Progenitor cell of endocrine pancreas (in vitro differentiated cells): Measurements from ENCODE around the gene ENO2. TPM values are rescaled to one million over a fixed set of nuclear protein-coding genes. Genes with fewer than 3 reads are reported as not detected.

ENCODE experiments used
- DNase-seq: peaks from one replicate; pipeline ENCODE4 v3.0.0; 2021; ENCODE audit warnings: low spot score; ENCODE audit not compliant: unreplicated experiment
- H3K27ac Mint-ChIP-seq: 2 replicates; pipeline ENCODE4 v1.8.0; 2021; ENCODE audit warnings: mild to moderate bottlenecking, moderate library complexity, mixed read lengths
- H3K27me3 Mint-ChIP-seq: 2 replicates; pipeline ENCODE4 v1.8.0; 2021; ENCODE audit warnings: mixed read lengths
- H3K36me3 Mint-ChIP-seq: 2 replicates; pipeline ENCODE4 v1.8.0; 2022; ENCODE audit warnings: mixed read lengths; ENCODE audit not compliant: insufficient read depth
- H3K4me1 Mint-ChIP-seq: 2 replicates; pipeline ENCODE4 v1.8.0; 2021; ENCODE audit warnings: low read depth, mixed read lengths
- H3K4me3 Mint-ChIP-seq: 2 replicates; pipeline ENCODE4 v1.8.0; 2021; ENCODE audit warnings: low read depth, mild to moderate bottlenecking, moderate library complexity, mixed read lengths
- H3K9me3 Mint-ChIP-seq: 2 replicates; pipeline ENCODE4 v1.8.0; 2021; ENCODE audit warnings: low read depth, mixed read lengths
- total RNA-seq: library from RNA; stranded (reverse); gene quantifications from 2 replicates; pipeline ENCODE4 v1.2.1, GENCODE V29; 2021
- TF ChIP-seq, protein P1 (sequence below): fragments of 200-600 bp; sonication (generic); IDR thresholded peaks from one replicate; pipeline ENCODE4 v1.5.0; 2021; ENCODE audit warnings: antibody characterized with exemption, mild to moderate bottlenecking; ENCODE audit not compliant: unreplicated experiment

ENO2 gene
- total RNA-seq, 1 donor from 2014 or later: 77.9 TPM

DNA sequence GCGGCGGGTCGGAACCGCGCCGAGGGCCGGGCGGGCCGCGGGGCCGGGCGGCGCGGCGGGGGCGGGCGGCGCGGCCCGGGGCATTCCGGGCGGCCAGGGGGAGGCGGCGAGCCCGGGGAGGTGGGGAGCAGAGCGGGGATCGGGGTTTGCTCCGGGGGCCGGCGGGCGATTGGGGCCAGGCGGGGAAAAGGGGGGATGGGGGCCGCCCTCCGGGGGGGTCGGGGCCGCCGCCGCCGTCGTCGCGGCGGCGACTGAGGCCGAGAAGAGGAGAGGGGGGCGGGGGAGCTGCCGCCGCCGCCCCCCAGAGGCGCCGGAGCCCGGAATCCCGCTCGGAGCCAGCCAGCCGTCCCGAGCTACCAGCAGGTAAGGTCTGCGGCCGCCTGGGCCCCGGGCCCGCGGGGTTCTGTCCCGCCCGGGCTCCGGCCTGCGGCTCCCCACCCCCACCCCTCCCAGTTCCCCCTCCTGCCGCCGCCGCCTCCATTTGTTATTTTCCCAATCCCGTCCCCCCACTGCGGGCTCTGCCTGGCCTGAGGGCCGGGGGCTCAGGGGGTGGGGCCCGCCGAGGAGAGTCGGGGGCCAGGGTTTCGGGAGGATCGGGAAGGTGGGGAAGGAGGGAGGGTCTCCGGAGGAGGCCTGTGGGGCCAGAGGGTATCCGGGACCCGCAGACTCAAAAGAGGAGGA, 13.8 kb downstream of the ENO2 start:
- peaks cover 65% of the 10 kb centered on the region for H3K4me1 Mint-ChIP-seq
- no peak for DNase-seq
- peak overlapping the region; percentile 99 for H3K4me3 Mint-ChIP-seq
- TF ChIP-seq, protein P1, sequence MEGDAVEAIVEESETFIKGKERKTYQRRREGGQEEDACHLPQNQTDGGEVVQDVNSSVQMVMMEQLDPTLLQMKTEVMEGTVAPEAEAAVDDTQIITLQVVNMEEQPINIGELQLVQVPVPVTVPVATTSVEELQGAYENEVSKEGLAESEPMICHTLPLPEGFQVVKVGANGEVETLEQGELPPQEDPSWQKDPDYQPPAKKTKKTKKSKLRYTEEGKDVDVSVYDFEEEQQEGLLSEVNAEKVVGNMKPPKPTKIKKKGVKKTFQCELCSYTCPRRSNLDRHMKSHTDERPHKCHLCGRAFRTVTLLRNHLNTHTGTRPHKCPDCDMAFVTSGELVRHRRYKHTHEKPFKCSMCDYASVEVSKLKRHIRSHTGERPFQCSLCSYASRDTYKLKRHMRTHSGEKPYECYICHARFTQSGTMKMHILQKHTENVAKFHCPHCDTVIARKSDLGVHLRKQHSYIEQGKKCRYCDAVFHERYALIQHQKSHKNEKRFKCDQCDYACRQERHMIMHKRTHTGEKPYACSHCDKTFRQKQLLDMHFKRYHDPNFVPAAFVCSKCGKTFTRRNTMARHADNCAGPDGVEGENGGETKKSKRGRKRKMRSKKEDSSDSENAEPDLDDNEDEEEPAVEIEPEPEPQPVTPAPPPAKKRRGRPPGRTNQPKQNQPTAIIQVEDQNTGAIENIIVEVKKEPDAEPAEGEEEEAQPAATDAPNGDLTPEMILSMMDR: no peak
- H3K9me3 Mint-ChIP-seq: no peaks in the 10 kb centered on the region
- no peaks in the 10 kb centered on the region for H3K36me3 Mint-ChIP-seq
- H3K27me3 Mint-ChIP-seq: no peaks in the 10 kb centered on the region
- H3K27ac Mint-ChIP-seq: peak overlapping the region; percentile 95

DNA sequence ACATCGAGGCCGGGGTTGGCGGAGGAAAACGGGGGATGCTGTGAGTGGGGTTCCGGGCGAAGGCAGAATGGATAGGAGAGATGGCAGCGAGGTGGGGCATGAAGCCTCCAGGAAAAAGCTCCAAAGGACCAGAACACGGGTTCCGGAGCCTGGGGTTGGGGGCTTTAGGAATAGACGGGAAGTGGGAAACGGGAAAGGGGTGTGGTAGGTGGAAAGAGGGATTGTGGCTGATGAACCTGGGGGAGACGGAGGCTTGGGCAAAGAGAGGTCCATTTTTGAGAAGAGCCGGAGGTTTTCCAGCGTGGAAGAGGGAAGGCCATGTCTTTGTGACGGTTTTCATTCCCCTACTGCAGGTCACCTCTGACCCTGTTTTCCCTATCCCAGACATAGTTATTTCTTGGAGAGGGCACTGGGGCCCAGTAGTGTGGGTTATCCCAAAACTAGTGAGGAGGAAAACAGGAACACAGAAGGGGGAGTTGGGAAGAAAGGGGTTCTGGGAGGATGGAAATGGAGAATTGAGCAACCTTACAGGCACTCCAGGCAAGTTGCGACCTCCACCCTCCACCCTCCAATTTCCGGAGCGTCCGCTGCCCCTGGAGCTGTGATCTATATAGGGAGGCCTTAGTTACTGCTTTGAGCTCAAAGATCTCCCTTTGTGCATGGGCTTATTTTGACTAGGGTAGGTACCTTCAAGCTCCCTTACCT, 14.5 kb downstream of the ENO2 start:
- peaks cover 65% of the 10 kb centered on the region for H3K4me1 Mint-ChIP-seq
- peaks cover 3% of the 10 kb centered on the region for H3K36me3 Mint-ChIP-seq
- H3K4me3 Mint-ChIP-seq: peak overlapping the region; percentile 99
- H3K9me3 Mint-ChIP-seq: no peaks in the 10 kb centered on the region
- H3K27ac Mint-ChIP-seq: peak overlapping the region; percentile 95
- TF ChIP-seq, protein P1: no peak
- no peak for DNase-seq
- no peaks in the 10 kb centered on the region for H3K27me3 Mint-ChIP-seq

DNA sequence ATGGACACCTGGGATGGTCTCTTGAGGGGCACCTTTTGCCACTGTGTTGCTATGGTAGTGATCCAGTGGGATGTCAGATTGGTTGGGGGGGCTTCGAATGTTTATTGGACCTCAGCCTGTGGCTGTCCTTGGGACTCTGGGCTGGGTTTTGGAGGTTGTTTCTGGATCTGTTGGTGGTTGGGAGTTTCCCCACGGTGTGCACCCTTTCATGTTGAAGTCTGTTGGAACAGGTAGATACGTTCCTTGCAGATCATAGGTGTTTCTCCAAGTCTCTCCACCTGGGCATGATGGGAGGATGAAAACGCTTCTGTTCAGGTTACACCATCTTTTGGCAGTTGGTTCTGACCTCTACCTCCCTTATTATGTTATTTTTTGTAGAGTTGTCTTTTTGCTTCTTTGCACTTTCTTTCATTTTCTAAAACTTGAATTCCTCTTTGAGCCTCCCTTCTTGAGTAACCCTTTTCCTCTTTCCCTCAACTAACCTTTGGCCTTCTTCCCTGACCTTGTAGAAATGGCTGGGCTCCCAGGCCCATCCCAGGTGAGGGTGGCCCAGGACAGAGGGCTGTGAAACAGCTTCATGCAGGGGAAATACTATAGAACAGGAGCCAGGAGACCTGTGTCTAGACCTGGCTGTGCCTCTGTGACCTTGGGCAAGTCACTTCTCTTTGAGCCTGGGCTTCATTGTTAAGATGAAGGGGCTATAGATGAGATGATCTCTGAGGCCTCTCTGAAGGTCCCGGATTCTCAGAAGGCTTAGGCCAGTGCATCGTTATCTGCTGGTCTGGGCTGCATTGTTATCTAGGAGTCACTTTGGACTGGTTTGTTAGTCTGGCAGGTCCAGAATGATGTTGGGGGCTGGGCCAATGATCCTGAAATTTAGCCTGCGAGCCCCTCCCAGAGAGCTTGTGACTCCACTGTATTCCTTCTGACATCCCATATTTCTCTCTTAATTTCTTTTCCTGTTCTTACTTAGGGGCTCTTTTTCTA, 15.4 kb downstream of the ENO2 start:
- no peak for DNase-seq
- Mint-ChIP-seq H3K9me3 (no peaks in the 10 kb centered on the region), H3K4me3 (peak overlapping the region; percentile 99), H3K27ac (peak overlapping the region; percentile 95), H3K4me1 (peaks cover 57% of the 10 kb centered on the region), H3K27me3 (no peaks in the 10 kb centered on the region), H3K36me3 (peaks cover 12% of the 10 kb centered on the region)
- TF ChIP-seq, protein P1: no peak

DNA sequence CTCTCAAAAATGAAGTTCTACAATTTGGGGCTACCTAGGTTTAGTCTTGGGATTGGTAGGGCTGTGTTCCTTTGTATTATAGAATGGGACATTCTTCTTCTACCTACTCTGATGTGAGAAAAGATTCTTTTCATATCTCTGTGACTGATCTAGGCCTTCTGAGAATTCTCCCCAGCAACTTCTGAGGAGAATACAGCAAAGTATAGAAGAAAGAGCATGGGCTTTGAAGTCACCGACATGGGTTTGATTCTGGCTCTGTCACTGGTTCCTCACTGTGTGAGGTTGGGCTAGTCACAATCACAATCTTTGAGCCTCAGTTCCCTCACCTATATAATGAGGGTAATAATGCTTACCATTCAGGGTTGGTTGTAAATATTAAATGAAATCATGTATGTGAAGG, 18.4 kb downstream of the ENO2 start:
- H3K4me1 Mint-ChIP-seq: peaks cover 38% of the 10 kb centered on the region
- H3K4me3 Mint-ChIP-seq: no peak overlapping the region
- no peaks in the 10 kb centered on the region for H3K27me3 Mint-ChIP-seq
- no peaks in the 10 kb centered on the region for H3K9me3 Mint-ChIP-seq
- H3K27ac Mint-ChIP-seq: peak overlapping the region; percentile 36
- TF ChIP-seq, protein P1: no peak
- peaks cover 29% of the 10 kb centered on the region for H3K36me3 Mint-ChIP-seq
- no peak for DNase-seq

DNA sequence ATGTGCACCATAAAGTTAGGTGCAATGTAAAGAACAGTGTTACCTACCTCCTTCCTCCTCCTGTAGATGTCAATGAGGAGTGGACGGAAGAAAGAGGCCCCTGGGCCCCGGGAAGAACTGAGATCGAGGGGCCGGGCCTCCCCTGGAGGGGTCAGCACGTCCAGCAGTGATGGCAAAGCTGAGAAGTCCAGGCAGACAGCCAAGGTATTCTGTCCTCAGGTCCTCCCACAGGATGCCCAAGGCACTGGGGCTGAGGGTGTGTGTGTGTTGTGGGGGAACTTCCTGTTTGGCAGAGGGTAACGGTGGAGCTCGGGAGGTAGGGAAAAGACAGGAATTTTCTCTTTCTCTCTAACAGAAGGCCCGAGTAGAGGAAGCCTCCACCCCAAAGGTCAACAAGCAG, 19.7 kb downstream of the ENO2 start:
- TF ChIP-seq, protein P1: no peak
- H3K36me3 Mint-ChIP-seq: peaks cover 32% of the 10 kb centered on the region
- H3K9me3 Mint-ChIP-seq: no peaks in the 10 kb centered on the region
- DNase-seq: no peak
- H3K27ac Mint-ChIP-seq: no peak overlapping the region
- H3K27me3 Mint-ChIP-seq: no peaks in the 10 kb centered on the region
- H3K4me1 Mint-ChIP-seq: peaks cover 36% of the 10 kb centered on the region
- H3K4me3 Mint-ChIP-seq: no peak overlapping the region
